WTC11 (cell line): ENCODE measurements around the gene PRR5L. TPM values are rescaled to one million over a fixed set of nuclear protein-coding genes. Genes with fewer than 3 reads are reported as not detected.

Experiments used
- ATAC-seq: fragments of 200-7000 bp; cut with Tn5 transposase; 2 replicates; pipeline ENCODE4 v1.10.0; 2021; ENCODE audit warnings: mild to moderate bottlenecking, moderate library complexity
- CTCF ChIA-PET: fragments of 300-600 bp; sonication (Branson Sonifier 250); formaldehyde crosslinking; loops from one replicate; lab custom pipeline; 2021; ENCODE audit warnings: antibody characterized with exemption; lab: Charles Lee
- POLR2A ChIA-PET: fragments of 350-600 bp; sonication (Branson Sonifier 250); formaldehyde crosslinking; loops from one replicate; lab custom pipeline; 2021; ENCODE audit warnings: antibody characterized with exemption; lab: Charles Lee
- DNase-seq: peaks from one replicate; pipeline ENCODE4 v3.0.0; 2021; ENCODE audit warnings: low spot score
- H3K27ac Mint-ChIP-seq: 2 replicates; pipeline ENCODE4 v1.8.0; 2021; ENCODE audit warnings: mixed read lengths
- H3K27me3 Mint-ChIP-seq: 2 replicates; pipeline ENCODE4 v1.8.0; 2021; ENCODE audit warnings: low read depth, mild to moderate bottlenecking, moderate library complexity, mixed read lengths
- H3K36me3 Mint-ChIP-seq: 2 replicates; pipeline ENCODE4 v1.8.0; 2021; ENCODE audit warnings: mixed read lengths
- H3K4me1 Mint-ChIP-seq: 2 replicates; pipeline ENCODE4 v1.8.0; 2022; ENCODE audit warnings: mixed read lengths
- H3K4me3 Mint-ChIP-seq: 2 replicates; pipeline ENCODE4 v1.8.0; 2021; ENCODE audit warnings: mild to moderate bottlenecking, moderate library complexity, mixed read lengths
- H3K9me3 Mint-ChIP-seq: 2 replicates; pipeline ENCODE4 v1.8.0; 2021; ENCODE audit warnings: mixed read lengths
- FOXJ3 ChIP-seq: sonication (generic); formaldehyde crosslinking; IDR thresholded peaks from 2 replicates; pipeline ENCODE4 v1.9.0; 2021; ENCODE audit warnings: missing genetic modification reagents, mild to moderate bottlenecking, borderline replicate concordance
- FOXP1 ChIP-seq: sonication (generic); formaldehyde crosslinking; IDR thresholded peaks from 2 replicates; pipeline ENCODE4 v1.8.0; 2022; ENCODE audit warnings: missing genetic modification reagents, mild to moderate bottlenecking, moderate library complexity, borderline replicate concordance
- GABPB1 ChIP-seq: sonication (generic); formaldehyde crosslinking; IDR thresholded peaks from 2 replicates; pipeline ENCODE4 v1.8.1; 2023; ENCODE audit warnings: mild to moderate bottlenecking, missing genetic modification reagents
- JAZF1 ChIP-seq: fragments of 250-450 bp; sonication (Bioruptor Pico); IDR thresholded peaks from 2 replicates; pipeline ENCODE4 v1.9.0; 2021; ENCODE audit warnings: moderate library complexity, mild to moderate bottlenecking, inconsistent platforms
- NFATC4 ChIP-seq: fragments of 250-450 bp; sonication (Bioruptor Pico); IDR thresholded peaks from 2 replicates; pipeline ENCODE4 v1.9.0; 2021; ENCODE audit warnings: mild to moderate bottlenecking
- NR1H2 ChIP-seq: sonication (generic); formaldehyde crosslinking; IDR thresholded peaks from 2 replicates; pipeline ENCODE4 v1.9.0; 2021; ENCODE audit warnings: mild to moderate bottlenecking, moderate library complexity, missing genetic modification reagents
- RELA ChIP-seq: sonication (generic); formaldehyde crosslinking; IDR thresholded peaks from 2 replicates; pipeline ENCODE4 v1.8.1; 2022; ENCODE audit warnings: missing genetic modification reagents, mild to moderate bottlenecking, borderline replicate concordance
- ZNF423 ChIP-seq: fragments of 250-450 bp; sonication (Bioruptor Pico); IDR thresholded peaks from 2 replicates; pipeline ENCODE4 v2.1.2; 2022; ENCODE audit warnings: mild to moderate bottlenecking, moderate library complexity
- total RNA-seq: library from RNA; stranded (reverse); gene quantifications from 3 replicates; pipeline ENCODE4 v1.2.3, GENCODE V29; 2021
- TF ChIP-seq, protein P1 (sequence below): sonication (generic); formaldehyde crosslinking; IDR thresholded peaks from 2 replicates; pipeline ENCODE4 v1.8.1; 2022; ENCODE audit warnings: mild to moderate bottlenecking, moderate library complexity, missing genetic modification reagents
- TF ChIP-seq, protein P2 (sequence below): sonication (generic); formaldehyde crosslinking; IDR thresholded peaks from 2 replicates; pipeline ENCODE4 v1.8.0; 2022; ENCODE audit warnings: mild to moderate bottlenecking, missing genetic modification reagents
- TF ChIP-seq, protein P3 (sequence below): sonication (generic); formaldehyde crosslinking; IDR thresholded peaks from 2 replicates; pipeline ENCODE4 v1.8.0; 2023; ENCODE audit warnings: mild to moderate bottlenecking, missing genetic modification reagents
- TF ChIP-seq, protein P4 (sequence below): fragments of 250-450 bp; sonication (Bioruptor Pico); IDR thresholded peaks from 2 replicates; pipeline ENCODE4 v2.1.2; 2022; ENCODE audit warnings: mild to moderate bottlenecking, moderate library complexity
- TF ChIP-seq, protein P5 (sequence below): sonication (generic); formaldehyde crosslinking; IDR thresholded peaks from 2 replicates; pipeline ENCODE4 v1.8.0; 2023; ENCODE audit warnings: missing genetic modification reagents, mild to moderate bottlenecking, borderline replicate concordance
- TF ChIP-seq, protein P6 (sequence below): fragments of 200-600 bp; IDR thresholded peaks from 2 replicates; pipeline ENCODE4 v1.8.0; 2022; ENCODE audit warnings: antibody characterized with exemption
- TF ChIP-seq, protein P7 (sequence below): fragments of 250-450 bp; sonication (Bioruptor Pico); IDR thresholded peaks from 2 replicates; pipeline ENCODE4 v1.9.0; 2021; ENCODE audit warnings: mild to moderate bottlenecking
- TF ChIP-seq, protein P8 (sequence below): sonication (generic); formaldehyde crosslinking; IDR thresholded peaks from 2 replicates; pipeline ENCODE4 v1.8.1; 2022; ENCODE audit warnings: missing genetic modification reagents, borderline replicate concordance
- TF ChIP-seq, protein P9 (sequence below): sonication (generic); formaldehyde crosslinking; IDR thresholded peaks from 2 replicates; pipeline ENCODE4 v1.8.1; 2023; ENCODE audit warnings: mild to moderate bottlenecking, missing genetic modification reagents, moderate library complexity

The PRR5L gene
- total RNA-seq, 1 experiment from 2014 or later = 3.9 TPM

DNA sequence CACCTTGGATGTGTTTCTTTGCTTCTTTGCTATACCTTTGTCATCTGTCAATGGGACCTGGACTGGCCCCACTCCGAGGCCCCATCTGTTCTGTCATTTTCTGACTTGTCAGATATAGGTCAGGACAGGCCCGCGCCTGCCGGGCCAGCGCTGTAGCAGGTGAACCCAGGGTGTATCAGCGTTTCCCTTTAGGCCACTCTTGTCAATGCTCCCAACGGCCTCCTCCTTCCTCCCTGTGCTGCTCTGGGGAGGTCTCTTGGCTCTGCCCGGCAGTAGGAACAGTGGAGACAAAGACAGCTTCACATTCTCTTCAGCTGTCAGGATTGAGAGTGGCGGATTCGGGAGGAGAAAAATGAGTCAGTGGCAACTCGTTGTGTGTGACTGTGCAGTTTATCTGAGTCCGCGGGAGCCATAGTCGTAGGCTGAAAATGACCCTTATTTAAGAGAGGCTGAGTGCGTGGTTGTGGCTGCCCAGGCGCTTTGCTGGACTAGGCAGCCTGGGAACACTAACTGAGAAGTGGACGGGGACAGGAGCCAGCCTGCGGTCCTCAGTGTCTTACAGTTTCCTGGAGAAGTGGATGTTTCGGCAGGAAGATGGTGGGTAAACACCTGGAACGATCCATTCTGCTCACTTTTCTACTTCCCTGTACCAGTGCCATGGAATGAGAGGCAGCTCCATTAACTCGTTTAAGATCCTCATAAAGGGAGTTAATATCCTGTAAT is 102.3 kb downstream of the PRR5L start (continued):
- TF ChIP-seq, protein P1, sequence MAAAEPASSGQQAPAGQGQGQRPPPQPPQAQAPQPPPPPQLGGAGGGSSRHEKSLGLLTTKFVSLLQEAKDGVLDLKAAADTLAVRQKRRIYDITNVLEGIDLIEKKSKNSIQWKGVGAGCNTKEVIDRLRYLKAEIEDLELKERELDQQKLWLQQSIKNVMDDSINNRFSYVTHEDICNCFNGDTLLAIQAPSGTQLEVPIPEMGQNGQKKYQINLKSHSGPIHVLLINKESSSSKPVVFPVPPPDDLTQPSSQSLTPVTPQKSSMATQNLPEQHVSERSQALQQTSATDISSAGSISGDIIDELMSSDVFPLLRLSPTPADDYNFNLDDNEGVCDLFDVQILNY (CRISPR knock-in tag) = no peak
- TF ChIP-seq, protein P2, sequence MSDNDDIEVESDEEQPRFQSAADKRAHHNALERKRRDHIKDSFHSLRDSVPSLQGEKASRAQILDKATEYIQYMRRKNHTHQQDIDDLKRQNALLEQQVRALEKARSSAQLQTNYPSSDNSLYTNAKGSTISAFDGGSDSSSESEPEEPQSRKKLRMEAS (CRISPR knock-in tag) = no peak
- TF ChIP-seq NR1H2 (CRISPR knock-in tag) = no peak
- no peak for TF ChIP-seq ZNF423 (CRISPR knock-in tag)
- TF ChIP-seq, protein P3, sequence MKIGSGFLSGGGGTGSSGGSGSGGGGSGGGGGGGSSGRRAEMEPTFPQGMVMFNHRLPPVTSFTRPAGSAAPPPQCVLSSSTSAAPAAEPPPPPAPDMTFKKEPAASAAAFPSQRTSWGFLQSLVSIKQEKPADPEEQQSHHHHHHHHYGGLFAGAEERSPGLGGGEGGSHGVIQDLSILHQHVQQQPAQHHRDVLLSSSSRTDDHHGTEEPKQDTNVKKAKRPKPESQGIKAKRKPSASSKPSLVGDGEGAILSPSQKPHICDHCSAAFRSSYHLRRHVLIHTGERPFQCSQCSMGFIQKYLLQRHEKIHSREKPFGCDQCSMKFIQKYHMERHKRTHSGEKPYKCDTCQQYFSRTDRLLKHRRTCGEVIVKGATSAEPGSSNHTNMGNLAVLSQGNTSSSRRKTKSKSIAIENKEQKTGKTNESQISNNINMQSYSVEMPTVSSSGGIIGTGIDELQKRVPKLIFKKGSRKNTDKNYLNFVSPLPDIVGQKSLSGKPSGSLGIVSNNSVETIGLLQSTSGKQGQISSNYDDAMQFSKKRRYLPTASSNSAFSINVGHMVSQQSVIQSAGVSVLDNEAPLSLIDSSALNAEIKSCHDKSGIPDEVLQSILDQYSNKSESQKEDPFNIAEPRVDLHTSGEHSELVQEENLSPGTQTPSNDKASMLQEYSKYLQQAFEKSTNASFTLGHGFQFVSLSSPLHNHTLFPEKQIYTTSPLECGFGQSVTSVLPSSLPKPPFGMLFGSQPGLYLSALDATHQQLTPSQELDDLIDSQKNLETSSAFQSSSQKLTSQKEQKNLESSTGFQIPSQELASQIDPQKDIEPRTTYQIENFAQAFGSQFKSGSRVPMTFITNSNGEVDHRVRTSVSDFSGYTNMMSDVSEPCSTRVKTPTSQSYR (CRISPR knock-in tag) = no peak
- TF ChIP-seq NFATC4 (CRISPR knock-in tag) = no peak
- TF ChIP-seq, protein P4, sequence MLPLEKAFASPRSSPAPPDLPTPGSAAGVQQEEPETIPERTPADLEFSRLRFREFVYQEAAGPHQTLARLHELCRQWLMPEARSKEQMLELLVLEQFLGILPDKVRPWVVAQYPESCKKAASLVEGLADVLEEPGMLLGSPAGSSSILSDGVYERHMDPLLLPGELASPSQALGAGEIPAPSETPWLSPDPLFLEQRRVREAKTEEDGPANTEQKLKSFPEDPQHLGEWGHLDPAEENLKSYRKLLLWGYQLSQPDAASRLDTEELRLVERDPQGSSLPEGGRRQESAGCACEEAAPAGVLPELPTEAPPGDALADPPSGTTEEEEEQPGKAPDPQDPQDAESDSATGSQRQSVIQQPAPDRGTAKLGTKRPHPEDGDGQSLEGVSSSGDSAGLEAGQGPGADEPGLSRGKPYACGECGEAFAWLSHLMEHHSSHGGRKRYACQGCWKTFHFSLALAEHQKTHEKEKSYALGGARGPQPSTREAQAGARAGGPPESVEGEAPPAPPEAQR = no peak
- no peak for TF ChIP-seq GABPB1 (CRISPR knock-in tag)
- no peak for TF ChIP-seq JAZF1 (CRISPR knock-in tag)
- TF ChIP-seq FOXJ3 (CRISPR knock-in tag) = no peak
- TF ChIP-seq, all 79 proteins: peak for 0

DNA sequence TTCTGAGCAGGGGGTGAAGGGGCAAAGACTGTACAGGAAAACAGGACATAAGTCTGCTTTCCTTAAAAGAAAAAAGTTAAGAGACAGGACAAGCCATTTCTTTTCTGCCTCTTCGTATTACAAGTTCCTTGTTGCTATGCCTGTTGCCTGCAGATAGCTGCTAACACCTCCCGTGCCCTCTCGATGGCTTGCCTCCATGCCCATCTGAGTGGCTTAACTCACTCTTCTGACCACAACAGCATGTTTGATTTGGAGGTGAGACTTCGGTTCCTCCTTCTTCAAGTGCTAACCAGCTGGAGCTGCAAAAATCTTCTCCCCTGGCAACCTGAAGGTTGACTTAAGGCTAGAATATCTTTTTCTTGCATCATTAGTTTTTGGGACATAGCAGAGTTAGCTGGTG is 103.1 kb downstream of the PRR5L start:
- H3K4me1 Mint-ChIP-seq = no peaks in the 10 kb centered on the region
- DNase-seq = no peak
- CTCF ChIA-PET = no interaction called here
- no peak overlapping the region for H3K4me3 Mint-ChIP-seq
- H3K27ac Mint-ChIP-seq = no peak overlapping the region
- H3K36me3 Mint-ChIP-seq = no peaks in the 10 kb centered on the region
- POLR2A ChIA-PET = no interaction called here
- no peaks in the 10 kb centered on the region for H3K27me3 Mint-ChIP-seq
- no peaks in the 10 kb centered on the region for H3K9me3 Mint-ChIP-seq
- ATAC-seq = no peak
- TF ChIP-seq, protein P5, sequence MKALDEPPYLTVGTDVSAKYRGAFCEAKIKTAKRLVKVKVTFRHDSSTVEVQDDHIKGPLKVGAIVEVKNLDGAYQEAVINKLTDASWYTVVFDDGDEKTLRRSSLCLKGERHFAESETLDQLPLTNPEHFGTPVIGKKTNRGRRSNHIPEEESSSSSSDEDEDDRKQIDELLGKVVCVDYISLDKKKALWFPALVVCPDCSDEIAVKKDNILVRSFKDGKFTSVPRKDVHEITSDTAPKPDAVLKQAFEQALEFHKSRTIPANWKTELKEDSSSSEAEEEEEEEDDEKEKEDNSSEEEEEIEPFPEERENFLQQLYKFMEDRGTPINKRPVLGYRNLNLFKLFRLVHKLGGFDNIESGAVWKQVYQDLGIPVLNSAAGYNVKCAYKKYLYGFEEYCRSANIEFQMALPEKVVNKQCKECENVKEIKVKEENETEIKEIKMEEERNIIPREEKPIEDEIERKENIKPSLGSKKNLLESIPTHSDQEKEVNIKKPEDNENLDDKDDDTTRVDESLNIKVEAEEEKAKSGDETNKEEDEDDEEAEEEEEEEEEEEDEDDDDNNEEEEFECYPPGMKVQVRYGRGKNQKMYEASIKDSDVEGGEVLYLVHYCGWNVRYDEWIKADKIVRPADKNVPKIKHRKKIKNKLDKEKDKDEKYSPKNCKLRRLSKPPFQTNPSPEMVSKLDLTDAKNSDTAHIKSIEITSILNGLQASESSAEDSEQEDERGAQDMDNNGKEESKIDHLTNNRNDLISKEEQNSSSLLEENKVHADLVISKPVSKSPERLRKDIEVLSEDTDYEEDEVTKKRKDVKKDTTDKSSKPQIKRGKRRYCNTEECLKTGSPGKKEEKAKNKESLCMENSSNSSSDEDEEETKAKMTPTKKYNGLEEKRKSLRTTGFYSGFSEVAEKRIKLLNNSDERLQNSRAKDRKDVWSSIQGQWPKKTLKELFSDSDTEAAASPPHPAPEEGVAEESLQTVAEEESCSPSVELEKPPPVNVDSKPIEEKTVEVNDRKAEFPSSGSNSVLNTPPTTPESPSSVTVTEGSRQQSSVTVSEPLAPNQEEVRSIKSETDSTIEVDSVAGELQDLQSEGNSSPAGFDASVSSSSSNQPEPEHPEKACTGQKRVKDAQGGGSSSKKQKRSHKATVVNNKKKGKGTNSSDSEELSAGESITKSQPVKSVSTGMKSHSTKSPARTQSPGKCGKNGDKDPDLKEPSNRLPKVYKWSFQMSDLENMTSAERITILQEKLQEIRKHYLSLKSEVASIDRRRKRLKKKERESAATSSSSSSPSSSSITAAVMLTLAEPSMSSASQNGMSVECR = no peak
- TF ChIP-seq, protein P6, sequence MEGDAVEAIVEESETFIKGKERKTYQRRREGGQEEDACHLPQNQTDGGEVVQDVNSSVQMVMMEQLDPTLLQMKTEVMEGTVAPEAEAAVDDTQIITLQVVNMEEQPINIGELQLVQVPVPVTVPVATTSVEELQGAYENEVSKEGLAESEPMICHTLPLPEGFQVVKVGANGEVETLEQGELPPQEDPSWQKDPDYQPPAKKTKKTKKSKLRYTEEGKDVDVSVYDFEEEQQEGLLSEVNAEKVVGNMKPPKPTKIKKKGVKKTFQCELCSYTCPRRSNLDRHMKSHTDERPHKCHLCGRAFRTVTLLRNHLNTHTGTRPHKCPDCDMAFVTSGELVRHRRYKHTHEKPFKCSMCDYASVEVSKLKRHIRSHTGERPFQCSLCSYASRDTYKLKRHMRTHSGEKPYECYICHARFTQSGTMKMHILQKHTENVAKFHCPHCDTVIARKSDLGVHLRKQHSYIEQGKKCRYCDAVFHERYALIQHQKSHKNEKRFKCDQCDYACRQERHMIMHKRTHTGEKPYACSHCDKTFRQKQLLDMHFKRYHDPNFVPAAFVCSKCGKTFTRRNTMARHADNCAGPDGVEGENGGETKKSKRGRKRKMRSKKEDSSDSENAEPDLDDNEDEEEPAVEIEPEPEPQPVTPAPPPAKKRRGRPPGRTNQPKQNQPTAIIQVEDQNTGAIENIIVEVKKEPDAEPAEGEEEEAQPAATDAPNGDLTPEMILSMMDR = no peak
- TF ChIP-seq FOXP1 (CRISPR knock-in tag) (no peak), RELA (CRISPR knock-in tag) (no peak)
- TF ChIP-seq, protein P7, sequence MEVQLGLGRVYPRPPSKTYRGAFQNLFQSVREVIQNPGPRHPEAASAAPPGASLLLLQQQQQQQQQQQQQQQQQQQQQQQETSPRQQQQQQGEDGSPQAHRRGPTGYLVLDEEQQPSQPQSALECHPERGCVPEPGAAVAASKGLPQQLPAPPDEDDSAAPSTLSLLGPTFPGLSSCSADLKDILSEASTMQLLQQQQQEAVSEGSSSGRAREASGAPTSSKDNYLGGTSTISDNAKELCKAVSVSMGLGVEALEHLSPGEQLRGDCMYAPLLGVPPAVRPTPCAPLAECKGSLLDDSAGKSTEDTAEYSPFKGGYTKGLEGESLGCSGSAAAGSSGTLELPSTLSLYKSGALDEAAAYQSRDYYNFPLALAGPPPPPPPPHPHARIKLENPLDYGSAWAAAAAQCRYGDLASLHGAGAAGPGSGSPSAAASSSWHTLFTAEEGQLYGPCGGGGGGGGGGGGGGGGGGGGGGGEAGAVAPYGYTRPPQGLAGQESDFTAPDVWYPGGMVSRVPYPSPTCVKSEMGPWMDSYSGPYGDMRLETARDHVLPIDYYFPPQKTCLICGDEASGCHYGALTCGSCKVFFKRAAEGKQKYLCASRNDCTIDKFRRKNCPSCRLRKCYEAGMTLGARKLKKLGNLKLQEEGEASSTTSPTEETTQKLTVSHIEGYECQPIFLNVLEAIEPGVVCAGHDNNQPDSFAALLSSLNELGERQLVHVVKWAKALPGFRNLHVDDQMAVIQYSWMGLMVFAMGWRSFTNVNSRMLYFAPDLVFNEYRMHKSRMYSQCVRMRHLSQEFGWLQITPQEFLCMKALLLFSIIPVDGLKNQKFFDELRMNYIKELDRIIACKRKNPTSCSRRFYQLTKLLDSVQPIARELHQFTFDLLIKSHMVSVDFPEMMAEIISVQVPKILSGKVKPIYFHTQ (CRISPR knock-in tag) = no peak
- TF ChIP-seq, protein P8, sequence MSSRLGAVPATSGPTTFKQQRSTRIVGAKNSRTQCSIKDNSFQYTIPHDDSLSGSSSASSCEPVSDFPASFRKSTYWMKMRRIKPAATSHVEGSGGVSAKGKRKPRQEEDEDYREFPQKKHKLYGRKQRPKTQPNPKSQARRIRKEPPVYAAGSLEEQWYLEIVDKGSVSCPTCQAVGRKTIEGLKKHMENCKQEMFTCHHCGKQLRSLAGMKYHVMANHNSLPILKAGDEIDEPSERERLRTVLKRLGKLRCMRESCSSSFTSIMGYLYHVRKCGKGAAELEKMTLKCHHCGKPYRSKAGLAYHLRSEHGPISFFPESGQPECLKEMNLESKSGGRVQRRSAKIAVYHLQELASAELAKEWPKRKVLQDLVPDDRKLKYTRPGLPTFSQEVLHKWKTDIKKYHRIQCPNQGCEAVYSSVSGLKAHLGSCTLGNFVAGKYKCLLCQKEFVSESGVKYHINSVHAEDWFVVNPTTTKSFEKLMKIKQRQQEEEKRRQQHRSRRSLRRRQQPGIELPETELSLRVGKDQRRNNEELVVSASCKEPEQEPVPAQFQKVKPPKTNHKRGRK (CRISPR knock-in tag) = no peak
- TF ChIP-seq, protein P9, sequence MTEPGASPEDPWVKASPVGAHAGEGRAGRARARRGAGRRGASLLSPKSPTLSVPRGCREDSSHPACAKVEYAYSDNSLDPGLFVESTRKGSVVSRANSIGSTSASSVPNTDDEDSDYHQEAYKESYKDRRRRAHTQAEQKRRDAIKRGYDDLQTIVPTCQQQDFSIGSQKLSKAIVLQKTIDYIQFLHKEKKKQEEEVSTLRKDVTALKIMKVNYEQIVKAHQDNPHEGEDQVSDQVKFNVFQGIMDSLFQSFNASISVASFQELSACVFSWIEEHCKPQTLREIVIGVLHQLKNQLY (CRISPR knock-in tag) = no peak
- TF ChIP-seq, protein P2 (CRISPR knock-in tag) = no peak
